K562 (cell line): ENCODE measurements around the gene KCNAB1. TPM values are rescaled to one million over a fixed set of nuclear protein-coding genes. Genes with fewer than 3 reads are reported as not detected.

Experiments
- BRD9 ChIP-seq: fragments of 450-650 bp; IDR thresholded peaks from 2 replicates; pipeline ENCODE4 v1.6.1; 2018; ENCODE audit warnings: low read depth; ENCODE audit not compliant: partially characterized antibody
- C11orf30 ChIP-seq: fragments of 450-650 bp; IDR thresholded peaks from 2 replicates; pipeline ENCODE4 v1.6.1; 2016; ENCODE audit warnings: low read depth, mild to moderate bottlenecking
- CEBPB ChIP-seq: fragments of 450-650 bp; IDR thresholded peaks from 2 replicates; pipeline ENCODE4 v1.6.1; 2016; ENCODE audit warnings: missing genetic modification characterization, missing compliant biosample characterization
- CREBBP ChIP-seq: IDR thresholded peaks from one replicate; pipeline ENCODE4 v1.6.1; 2012; ENCODE audit warnings: low read depth, mild to moderate bottlenecking, control low read depth, inconsistent platforms, low read length
- DNMT1 ChIP-seq: fragments of 450-650 bp; IDR thresholded peaks from 2 replicates; pipeline ENCODE4 v1.6.1; 2016; ENCODE audit warnings: antibody characterized with exemption, mild to moderate bottlenecking
- ETV5 ChIP-seq: sonication (generic); formaldehyde crosslinking; IDR thresholded peaks from 2 replicates; pipeline ENCODE4 v1.4.0; 2020; ENCODE audit warnings: low read depth, mild to moderate bottlenecking, missing genetic modification reagents
- FOXP4 ChIP-seq: sonication (generic); formaldehyde crosslinking; IDR thresholded peaks from 2 replicates; pipeline ENCODE4 v1.8.0; 2022; ENCODE audit warnings: mild to moderate bottlenecking, missing genetic modification reagents, borderline replicate concordance
- GATAD2A ChIP-seq: fragments of 450-650 bp; IDR thresholded peaks from 2 replicates; pipeline ENCODE4 v1.6.1; 2017
- HIVEP1 ChIP-seq: fragments of 250-450 bp; sonication (Bioruptor Pico); IDR thresholded peaks from 2 replicates; pipeline ENCODE4 v1.4.0; 2020; ENCODE audit warnings: mild to moderate bottlenecking
- KDM1A ChIP-seq, 2 experiments: fragments of 450-650 bp; IDR thresholded peaks; 2 replicates each; pipeline ENCODE4 v1.6.1; 2016; ENCODE audit warnings: mild to moderate bottlenecking in 2 of 2
- NELFE ChIP-seq: IDR thresholded peaks from 2 replicates; pipeline ENCODE4 v1.6.1; 2011; ENCODE audit warnings: mild to moderate bottlenecking; ENCODE audit not compliant: insufficient read depth, insufficient read length
- NR2F6 ChIP-seq: fragments of 450-650 bp; formaldehyde crosslinking; IDR thresholded peaks from 2 replicates; pipeline ENCODE4 v1.4.0; 2020; ENCODE audit warnings: mild to moderate bottlenecking
- PCBP2 ChIP-seq: fragments of 200-400 bp; formaldehyde crosslinking; IDR thresholded peaks from 2 replicates; pipeline ENCODE4 v1.6.1; 2018; ENCODE audit warnings: low read length, low read depth, mild to moderate bottlenecking, moderate library complexity; ENCODE audit not compliant: poor library complexity, severe bottlenecking
- PHF8 ChIP-seq: fragments of 200-600 bp; sonication (generic); IDR thresholded peaks from 2 replicates; pipeline ENCODE4 v1.6.1; 2012; ENCODE audit warnings: mixed run types, mild to moderate bottlenecking, inconsistent platforms, low read length, moderate library complexity, borderline replicate concordance
- POLR2AphosphoS5 ChIP-seq: IDR thresholded peaks from 2 replicates; pipeline ENCODE4 v1.6.1; 2011; ENCODE audit warnings: mild to moderate bottlenecking, low read depth, low read length, moderate library complexity; ENCODE audit not compliant: control insufficient read depth, insufficient read depth
- POLR3A ChIP-seq: IDR thresholded peaks from 2 replicates; pipeline ENCODE4 v1.6.1; 2011; ENCODE audit warnings: borderline replicate concordance, mild to moderate bottlenecking, moderate library complexity; ENCODE audit not compliant: insufficient read length, insufficient read depth; ENCODE audit errors: extremely low read depth
- PRDM10 ChIP-seq: fragments of 450-650 bp; IDR thresholded peaks from 2 replicates; pipeline ENCODE4 v1.6.1; 2018; ENCODE audit not compliant: partially characterized antibody
- RNF2 ChIP-seq: sonication (generic); IDR thresholded peaks from 2 replicates; pipeline ENCODE4 v1.6.1; 2016
- SETDB1 ChIP-seq: IDR thresholded peaks from one replicate; pipeline ENCODE4 v1.6.1; 2012; ENCODE audit warnings: low read length, control low read depth, inconsistent platforms
- STAG1 ChIP-seq: sonication (generic); formaldehyde crosslinking; IDR thresholded peaks from 2 replicates; pipeline ENCODE4 v1.5.0; 2020; ENCODE audit warnings: missing genetic modification reagents, borderline replicate concordance
- ZBTB43 ChIP-seq: sonication (generic); formaldehyde crosslinking; IDR thresholded peaks from 2 replicates; pipeline ENCODE4 v1.8.0; 2023; ENCODE audit warnings: mild to moderate bottlenecking, missing genetic modification reagents
- ZFP1 ChIP-seq: fragments of 450-650 bp; formaldehyde crosslinking; IDR thresholded peaks from 2 replicates; pipeline ENCODE4 v1.4.0; 2020; ENCODE audit warnings: mild to moderate bottlenecking, mixed read lengths
- ZNF143 ChIP-seq: sonication (generic); formaldehyde crosslinking; IDR thresholded peaks from 2 replicates; pipeline ENCODE4 v1.9.0; 2022; ENCODE audit warnings: mild to moderate bottlenecking, missing genetic modification reagents
- ZNF174 ChIP-seq: fragments of 250-450 bp; sonication (Bioruptor Pico); IDR thresholded peaks from 2 replicates; pipeline ENCODE4 v1.4.0; 2020; ENCODE audit warnings: mild to moderate bottlenecking
- polyA plus RNA-seq, 8 experiments: library from polyadenylated mRNA; depleted of rRNA in 4 of 8; stranded (reverse) in 5 of 8; unstranded in 3 of 8; fragments of >200 nt; fragmentation: Nextera tagmentation in 2 of 8; fragmentation: Illumina TruSeq in 1 of 8; extraction: Ambion mirVana in 2 of 8; extraction: Trizol in 1 of 8; gene quantifications; 2 replicates each; pipeline versions ENCODE4 v1.2.1 to v1.2.3, GENCODE V29; 2011 to 2014; ENCODE audit warnings: inconsistent platforms in 1 of 8, missing spikeins in 1 of 8
- total RNA-seq, 7 experiments: library from RNA; depleted of rRNA in 6 of 7; stranded (reverse); fragments of >200 nt in 6 of 7; fragmentation: Illumina TruSeq in 2 of 7; extraction: Trizol in 2 of 7; gene quantifications; 2 replicates each; pipeline versions ENCODE4 v1.2.1 to v1.2.3, GENCODE V29; 2011 to 2021; ENCODE audit warnings: low replicate concordance in 1 of 7

Gene KCNAB1
- total and polyA plus RNA-seq, 9 of the 15 experiments (the other 6 are each of a cell fraction or from before 2014, with no cell fraction given), result 0.14 to 1.2 (median 0.51) TPM

- TF ChIP-seq ZBTB43 (CRISPR knock-in tag) (no peak), NR2F6 (CRISPR knock-in tag) (no peak), GATAD2A (peak; percentile 60; the same call in 1 of the 2 replicates), C11orf30 (peak; percentile 89), STAG1 (CRISPR knock-in tag) (no peak), ZFP1 (CRISPR knock-in tag) (no peak), KDM1A (IDR thresholded peaks at IDR 0.05) (no peak), PCBP2 (no peak), PHF8 (no peak), NELFE (no peak), ETV5 (CRISPR knock-in tag) (peak; percentile 24; the same call in 1 of the 2 replicates), BRD9 (no peak), DNMT1 (no peak), PRDM10 (peak; percentile 9), RNF2 (no peak; the same call in 1 of the 2 replicates), ZNF143 (CRISPR knock-in tag) (no peak), POLR2AphosphoS5 (peak; percentile 61; the same call in 1 of the 2 replicates), CEBPB (tag) (peak; percentile 80), CREBBP (no peak), ZNF174 (CRISPR knock-in tag) (no peak), SETDB1 (no peak), HIVEP1 (CRISPR knock-in tag) (no peak), POLR3A (no peak), FOXP4 (CRISPR knock-in tag) (no peak)
Observed at GRCh38 chr3:156553705-156554356, 433.5 kb downstream of the KCNAB1 start (continued).
